Astrocyte of the cerebellum (primary cell): ENCODE measurements around the gene RBM19.

Experiments used
- DNase-seq: peaks from one replicate; pipeline ENCODE4 v3.0.0-alpha.2; 2011; ENCODE audit warnings: low read depth
- H3K4me3 ChIP-seq: 2 replicates; pipeline ENCODE4 v1.5.1; 2011; ENCODE audit warnings: mild to moderate bottlenecking, low read depth, low read length, moderate library complexity
- CTCF ChIP-seq: IDR thresholded peaks from 2 replicates; pipeline ENCODE4 v1.5.1; 2012; ENCODE audit warnings: low read length, low read depth, moderate library complexity, mild to moderate bottlenecking; ENCODE audit errors: missing control alignments
- in situ Hi-C: cut with HindIII; loops from 2 replicates; pipeline ENCODE4 v1.10.0; 2017; ENCODE audit warnings: low sequenced_read_pairs

Gene RBM19

GRCh38 chr12:113933201-113933786, 32.8 kb downstream of the RBM19 start:
- TF ChIP-seq CTCF = peak; percentile 24
- DNase-seq = peak; percentile 88
- in situ Hi-C loops = no loop called here
- H3K4me3 ChIP-seq = no peak overlapping the region

GRCh38 chr12:113932381-113933196, 33.5 kb downstream of the RBM19 start:
- H3K4me3 ChIP-seq = no peak overlapping the region
- DNase-seq = peak; percentile 70
- TF ChIP-seq CTCF = no peak
- in situ Hi-C loops = no loop called here

DNA sequence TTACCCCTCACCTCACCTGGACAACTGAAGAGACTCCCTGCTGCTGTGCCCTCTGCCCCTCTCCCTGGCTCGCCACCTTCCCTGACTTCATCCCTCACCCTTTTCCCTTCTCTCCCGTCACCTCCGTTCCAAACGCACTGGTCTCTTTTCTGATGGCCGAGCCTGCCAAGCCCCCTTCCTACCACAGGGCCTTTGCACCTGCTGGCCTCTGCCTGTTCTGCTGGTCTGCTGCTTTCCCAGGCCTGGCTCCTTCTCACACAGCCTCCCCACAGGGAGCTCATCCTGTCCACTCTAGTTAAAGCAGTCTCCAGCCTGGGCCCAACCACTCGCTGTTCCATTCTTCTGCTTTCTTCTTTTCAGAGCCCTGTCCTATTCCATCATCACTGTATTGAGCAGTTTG, 34.6 kb downstream of the RBM19 start:
- in situ Hi-C loops = no loop called here
- no peak overlapping the region for H3K4me3 ChIP-seq
- DNase-seq = no peak
- TF ChIP-seq CTCF = no peak

- no peak for DNase-seq
- no peak for TF ChIP-seq CTCF
- in situ Hi-C loops = no loop called here
- no peak overlapping the region for H3K4me3 ChIP-seq
These were observed 35.9 kb downstream of the RBM19 start for GRCh38 chr12:113930249-113930648.

DNA sequence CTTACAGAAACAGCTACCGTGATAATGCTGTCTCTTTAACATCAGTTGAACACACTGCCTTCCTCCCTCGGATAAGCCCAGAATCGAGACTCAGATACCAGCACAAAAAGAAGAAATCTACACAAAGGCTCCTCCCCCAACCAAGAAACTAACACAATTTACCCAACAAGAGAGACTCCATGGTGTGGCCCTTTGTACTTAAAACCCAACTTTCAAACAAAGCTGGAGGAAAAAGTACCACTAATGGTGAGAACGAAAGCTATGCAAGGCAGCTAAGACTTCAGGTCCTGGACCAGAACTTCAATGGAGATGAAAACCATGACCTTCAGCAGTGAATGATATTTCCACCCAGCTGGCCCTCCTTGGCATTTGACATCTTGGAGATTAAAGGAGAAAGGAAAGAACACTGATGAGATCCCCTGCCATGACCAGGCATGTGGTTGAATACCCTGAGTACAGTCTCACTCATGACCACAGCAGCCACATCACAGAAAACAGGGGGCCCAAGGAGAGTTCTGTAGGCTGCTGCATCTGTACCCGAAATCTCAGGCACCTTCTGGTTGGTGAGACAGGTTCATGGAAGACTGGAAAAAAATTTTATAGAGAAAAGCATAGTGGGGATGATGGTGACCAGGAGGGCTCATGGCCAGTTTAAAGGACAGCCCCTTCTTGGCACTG, 36.7 kb downstream of the RBM19 start:
- DNase-seq = no peak
- TF ChIP-seq CTCF = no peak
- in situ Hi-C loops = no loop called here
- no peak overlapping the region for H3K4me3 ChIP-seq

GRCh38 chr12:113926788-113927187, 39.3 kb downstream of the RBM19 start:
- no peak for TF ChIP-seq CTCF
- no peak for DNase-seq
- in situ Hi-C loops = no loop called here
- no peak overlapping the region for H3K4me3 ChIP-seq
